Gastroesophageal sphincter (tissue), 3 donors: ENCODE results near the gene NUP50.

Source experiments
- CTCF ChIP-seq, 4 experiments: fragments of 200-600 bp in 2 of 4; fragments of 450-650 bp in 2 of 4; sonication (generic) in 1 of 4; IDR thresholded peaks; one replicate each; pipeline ENCODE4 v1.5.1; 2017 to 2019; ENCODE audit warnings: antibody characterized with exemption in 4 of 4, mild to moderate bottlenecking in 2 of 4, moderate library complexity in 2 of 4
- EP300 ChIP-seq: sonication (generic); formaldehyde crosslinking; IDR thresholded peaks from one replicate; pipeline ENCODE4 v1.6.1; 2017; ENCODE audit warnings: antibody characterized with exemption, mild to moderate bottlenecking
- POLR2A ChIP-seq, 2 donors: fragments of 450-650 bp; IDR thresholded peaks; one replicate each; pipeline ENCODE4 v1.6.1; 2017; ENCODE audit warnings: antibody characterized with exemption in 2 of 2, mild to moderate bottlenecking in 2 of 2, moderate library complexity in 1 of 2
- POLR2AphosphoS5 ChIP-seq: sonication (generic); formaldehyde crosslinking; IDR thresholded peaks from one replicate; pipeline ENCODE4 v1.6.1; 2017; ENCODE audit warnings: antibody characterized with exemption

GRCh38 chr22:45129703-45130524 lies 33.8 kb upstream of the NUP50 start:
- TF ChIP-seq CTCF (IDR thresholded peaks at IDR 0.05) (no peak), POLR2A (IDR thresholded peaks at IDR 0.05) (no peak), EP300 (no peak), POLR2AphosphoS5 (no peak)
